Ectodermal cell (in vitro differentiated cells): ENCODE results near the gene XYLT1.

Experiments used
- H3K27ac ChIP-seq: 2 replicates; pipeline ENCODE4 v1.7.0; 2013; ENCODE audit warnings: mild to moderate bottlenecking, low read depth, low read length; ENCODE audit not compliant: insufficient read depth, poor library complexity, severe bottlenecking
- H3K27me3 ChIP-seq: 2 replicates; pipeline ENCODE4 v1.7.0; 2013; ENCODE audit warnings: mild to moderate bottlenecking, low read length; ENCODE audit not compliant: insufficient read depth, control insufficient read depth, poor library complexity, severe bottlenecking
- H3K36me3 ChIP-seq: one replicate; pipeline ENCODE4 v1.7.0; 2013; ENCODE audit warnings: low read length; ENCODE audit not compliant: control insufficient read depth, insufficient read depth
- H3K4me1 ChIP-seq: one replicate; pipeline ENCODE4 v1.7.0; 2013; ENCODE audit warnings: low read length; ENCODE audit not compliant: control insufficient read depth, insufficient read depth
- H3K4me3 ChIP-seq: 2 replicates; pipeline ENCODE4 v1.7.0; 2013; ENCODE audit warnings: low read depth, low read length, control low read depth; ENCODE audit not compliant: insufficient read depth
- H3K9me3 ChIP-seq: 2 replicates; pipeline ENCODE4 v1.7.0; 2013; ENCODE audit warnings: mild to moderate bottlenecking, low read length, moderate library complexity; ENCODE audit not compliant: control insufficient read depth
- WGBS, 2 experiments: methylation state at CpG; one replicate each; pipeline ENCODE4 v1.1.7; 2013; ENCODE audit warnings: missing lambda C conversion rate in 2 of 2; 5-methylcytosine and 5-hydroxymethylcytosine counted together

Gene XYLT1

GRCh38 chr16:17433577-17434451 lies 36.9 kb downstream of the XYLT1 start:
- Histone ChIP-seq H3K27me3 (no peaks in the 10 kb centered on the region), H3K4me3 (no peak overlapping the region), H3K4me1 (peaks cover 11% of the 10 kb centered on the region), H3K36me3 (no peaks in the 10 kb centered on the region), H3K27ac (no peak overlapping the region), H3K9me3 (no peaks in the 10 kb centered on the region)
- 65 to 79% methylated on average over 13 of the region's 13 CpGs for WGBS, 2 experiments

- H3K4me1 ChIP-seq, result peaks cover 11% of the 10 kb centered on the region
- no peak overlapping the region for H3K27ac ChIP-seq
- H3K4me3 ChIP-seq, result no peak overlapping the region
- 85 to 89% methylated on average over 11 to 12 of the region's 12 CpGs for WGBS, 2 experiments
- no peaks in the 10 kb centered on the region for H3K36me3 ChIP-seq
- H3K9me3 ChIP-seq, result no peaks in the 10 kb centered on the region
- H3K27me3 ChIP-seq, result no peaks in the 10 kb centered on the region
These were observed 37.7 kb downstream of the XYLT1 start for GRCh38 chr16:17432901-17433576.

DNA sequence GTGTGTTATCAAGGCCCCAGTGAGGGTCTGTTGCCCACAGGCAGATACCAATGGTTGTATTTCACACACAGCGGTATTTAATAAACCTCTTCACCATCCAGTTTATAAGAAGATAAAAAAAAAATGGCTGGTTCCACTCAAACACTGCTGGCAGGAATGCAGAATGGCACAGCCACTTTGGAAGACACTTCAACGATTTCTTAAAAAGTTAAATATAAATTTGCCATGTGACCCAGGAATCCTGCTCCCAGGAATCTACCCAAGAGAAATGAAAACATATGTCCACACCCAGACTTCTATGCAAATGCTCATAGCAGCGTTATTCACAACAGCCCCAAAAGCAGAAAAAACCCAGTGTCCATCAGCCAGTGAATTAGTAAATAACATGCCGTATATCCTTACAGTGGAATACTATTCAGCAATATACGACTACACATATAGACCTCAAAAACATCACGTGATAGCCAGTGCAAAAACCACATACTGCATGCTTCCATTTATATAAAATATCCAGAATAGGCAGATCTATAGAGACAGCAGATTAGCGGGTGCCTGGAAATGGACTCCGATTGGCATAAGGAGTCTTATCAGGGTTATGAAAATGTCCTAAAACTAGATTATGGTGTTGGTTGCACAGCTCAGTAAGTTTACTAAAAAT lies 38.7 kb downstream of the XYLT1 start:
- 94 to 99% methylated on average over 8 of the region's 8 CpGs for WGBS, 2 experiments
- Histone ChIP-seq H3K27me3 (no peaks in the 10 kb centered on the region), H3K4me3 (no peak overlapping the region), H3K4me1 (peaks cover 11% of the 10 kb centered on the region), H3K27ac (no peak overlapping the region), H3K9me3 (no peaks in the 10 kb centered on the region), H3K36me3 (no peaks in the 10 kb centered on the region)

DNA sequence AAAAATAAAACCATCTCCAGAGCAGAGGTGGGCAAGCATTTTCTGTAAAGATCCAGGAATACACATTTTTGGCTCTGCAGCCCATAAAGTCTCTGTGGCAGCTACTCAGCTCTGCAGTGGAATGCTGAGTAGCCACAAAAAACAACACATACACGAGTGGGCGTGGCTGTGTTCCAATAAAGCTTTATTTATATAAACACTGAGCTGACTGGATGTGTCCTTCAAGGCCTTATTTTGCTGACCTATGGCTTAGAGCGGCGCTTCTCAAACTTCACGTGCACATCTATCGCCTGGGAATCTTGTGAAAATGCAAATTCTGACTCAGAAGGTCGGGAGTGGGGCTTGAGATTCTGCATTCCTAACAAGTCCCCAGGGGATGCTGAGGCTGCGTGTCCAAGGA lies 39.7 kb downstream of the XYLT1 start:
- no peaks in the 10 kb centered on the region for H3K27me3 ChIP-seq
- 87% methylated on average over 8 of the region's 8 CpGs for WGBS, 2 experiments
- H3K36me3 ChIP-seq, result no peaks in the 10 kb centered on the region

DNA sequence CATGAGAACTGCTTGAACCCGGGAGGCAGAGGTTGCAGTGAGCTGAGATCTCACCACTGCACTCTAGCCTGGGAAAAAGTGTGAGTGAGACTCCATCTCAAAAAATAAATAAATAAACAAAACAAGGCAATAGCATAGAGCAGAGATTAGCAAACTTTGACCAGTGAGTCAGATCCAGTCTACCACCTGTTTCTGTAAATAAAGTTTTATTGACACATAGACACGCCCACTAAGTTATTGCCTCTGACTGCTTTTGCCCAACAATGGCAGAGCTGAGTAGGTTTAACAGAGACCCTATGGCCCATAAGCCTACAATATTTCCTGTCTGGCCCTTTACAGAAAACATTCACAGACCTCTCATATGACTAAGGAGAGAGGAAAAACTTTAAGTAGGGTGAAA lies 44.3 kb downstream of the XYLT1 start:
- 84 to 90% methylated on average over 2 of the region's 2 CpGs for WGBS, 2 experiments
- Histone ChIP-seq H3K4me3 (no peak overlapping the region), H3K4me1 (peaks cover 4% of the 10 kb centered on the region), H3K36me3 (no peaks in the 10 kb centered on the region), H3K9me3 (no peaks in the 10 kb centered on the region), H3K27me3 (no peaks in the 10 kb centered on the region), H3K27ac (no peak overlapping the region)

More for the DNA sequence above, 39.7 kb downstream of the XYLT1 start:
- no peaks in the 10 kb centered on the region for H3K9me3 ChIP-seq
- H3K4me1 ChIP-seq, result peaks cover 11% of the 10 kb centered on the region
- H3K4me3 ChIP-seq, result no peak overlapping the region
- H3K27ac ChIP-seq, result no peak overlapping the region

- Histone ChIP-seq H3K4me3 (no peak overlapping the region), H3K27ac (no peak overlapping the region), H3K4me1 (peaks cover 4% of the 10 kb centered on the region), H3K27me3 (no peaks in the 10 kb centered on the region), H3K36me3 (no peaks in the 10 kb centered on the region), H3K9me3 (no peaks in the 10 kb centered on the region)
- WGBS, 2 experiments, result 89 to 91% methylated on average over 4 of the region's 5 CpGs
These were observed 46.0 kb downstream of the XYLT1 start for GRCh38 chr16:17424771-17425170.

DNA sequence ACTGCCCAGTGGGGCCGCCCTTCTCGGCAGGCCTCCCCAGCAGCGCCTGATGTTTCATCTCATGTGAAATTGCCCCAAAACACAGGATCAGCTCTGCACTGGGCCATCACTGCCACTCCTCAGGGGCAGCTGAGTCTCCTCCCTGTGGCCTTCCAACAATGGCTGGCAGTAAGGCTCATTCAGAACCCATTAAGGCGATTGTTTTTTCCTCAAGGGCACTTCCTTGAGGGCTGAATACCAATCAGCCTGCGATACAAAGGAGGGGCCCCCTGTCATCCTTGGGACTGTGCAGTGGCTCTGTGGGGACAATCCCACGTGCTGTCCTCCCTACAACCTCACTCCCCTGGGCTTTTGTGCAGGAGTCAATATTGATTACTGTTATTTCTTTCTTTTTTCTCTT lies 47.5 kb downstream of the XYLT1 start:
- Histone ChIP-seq H3K4me1 (peaks cover 4% of the 10 kb centered on the region), H3K27ac (no peak overlapping the region), H3K36me3 (no peaks in the 10 kb centered on the region), H3K9me3 (no peaks in the 10 kb centered on the region), H3K27me3 (no peaks in the 10 kb centered on the region), H3K4me3 (no peak overlapping the region)
- 25 to 27% methylated on average over 6 of the region's 6 CpGs for WGBS, 2 experiments

GRCh38 chr16:17420816-17421215 lies 49.9 kb downstream of the XYLT1 start:
- no peaks in the 10 kb centered on the region for H3K36me3 ChIP-seq
- no peaks in the 10 kb centered on the region for H3K27me3 ChIP-seq
- WGBS, 2 experiments, result 95 to 97% methylated on average over 4 of the region's 4 CpGs
- H3K27ac ChIP-seq, result no peak overlapping the region
- no peak overlapping the region for H3K4me3 ChIP-seq
- H3K4me1 ChIP-seq, result peaks cover 16% of the 10 kb centered on the region
- H3K9me3 ChIP-seq, result no peaks in the 10 kb centered on the region

- Histone ChIP-seq H3K9me3 (no peaks in the 10 kb centered on the region), H3K27ac (no peak overlapping the region), H3K36me3 (no peaks in the 10 kb centered on the region), H3K4me1 (peaks cover 16% of the 10 kb centered on the region), H3K27me3 (no peaks in the 10 kb centered on the region), H3K4me3 (no peak overlapping the region)
- 93 to 94% methylated on average over 4 of the region's 4 CpGs for WGBS, 2 experiments
These were observed 51.5 kb downstream of the XYLT1 start for GRCh38 chr16:17419266-17419665.

DNA sequence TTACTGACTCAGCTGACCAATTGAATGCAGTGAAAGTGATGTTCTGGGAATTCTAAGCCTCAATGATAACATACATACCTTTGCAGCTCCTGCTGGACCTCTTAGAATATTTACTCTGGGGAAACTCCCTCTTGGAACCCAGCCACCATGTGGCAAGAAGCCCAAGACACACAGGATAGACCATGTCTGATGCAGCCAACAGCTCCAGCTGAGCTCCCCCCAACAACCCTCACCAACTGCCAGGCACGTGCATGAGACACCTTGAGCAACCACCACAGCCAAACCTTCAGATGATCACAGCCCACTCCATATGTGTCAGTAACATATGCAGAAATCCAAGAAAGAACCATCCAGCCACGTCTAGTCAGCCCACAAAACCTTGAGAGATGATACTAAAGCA lies 53.0 kb downstream of the XYLT1 start:
- H3K4me1 ChIP-seq, result peaks cover 12% of the 10 kb centered on the region
- H3K27ac ChIP-seq, result no peak overlapping the region
- no peak overlapping the region for H3K4me3 ChIP-seq
- 94% methylated on average over 2 of the region's 2 CpGs for WGBS, 2 experiments
- H3K36me3 ChIP-seq, result no peaks in the 10 kb centered on the region
- H3K9me3 ChIP-seq, result no peaks in the 10 kb centered on the region
- H3K27me3 ChIP-seq, result no peaks in the 10 kb centered on the region
